ENCODE measurements around the gene FARS2. TPM values are rescaled to one million over a fixed set of nuclear protein-coding genes. Genes with fewer than 3 reads are reported as not detected.

The FARS2 gene
- total RNA-seq, 1 donor from 2014 or later = 21.9 TPM

- no peak for DNase-seq (ENCODE audit: extremely low spot score, unreplicated experiment)
- Mint-ChIP-seq H3K4me3 (no peak overlapping the region), H3K27ac (no peak overlapping the region), H3K27me3 (no peaks in the 10 kb centered on the region), H3K36me3 (no peaks in the 10 kb centered on the region), H3K9me3 (no peaks in the 10 kb centered on the region), H3K4me1 (ENCODE audit: unreplicated experiment) (no peaks in the 10 kb centered on the region)
- TF ChIP-seq CTCF (conservative IDR thresholded peaks at IDR 0.05) = no peak
Observed at GRCh38 chr6:5537132-5537531, 275.8 kb downstream of the FARS2 start.

GRCh38 chr6:5537967-5538366 is 276.7 kb downstream of the FARS2 start:
- no peak for DNase-seq (ENCODE audit: extremely low spot score, unreplicated experiment)
- no peak overlapping the region for H3K4me3 Mint-ChIP-seq
- no peaks in the 10 kb centered on the region for H3K9me3 Mint-ChIP-seq
- no peaks in the 10 kb centered on the region for H3K36me3 Mint-ChIP-seq
- no peak overlapping the region for H3K27ac Mint-ChIP-seq
- TF ChIP-seq CTCF (conservative IDR thresholded peaks at IDR 0.05) = no peak
- H3K27me3 Mint-ChIP-seq = no peaks in the 10 kb centered on the region
- H3K4me1 Mint-ChIP-seq (ENCODE audit: unreplicated experiment) = no peaks in the 10 kb centered on the region

- Mint-ChIP-seq H3K4me1 (ENCODE audit: unreplicated experiment) (no peaks in the 10 kb centered on the region), H3K4me3 (no peak overlapping the region), H3K9me3 (no peaks in the 10 kb centered on the region), H3K27ac (no peak overlapping the region), H3K27me3 (no peaks in the 10 kb centered on the region), H3K36me3 (peaks cover 7% of the 10 kb centered on the region)
- no peak for TF ChIP-seq CTCF (conservative IDR thresholded peaks at IDR 0.05)
- DNase-seq (ENCODE audit: extremely low spot score, unreplicated experiment) = no peak
Observed at GRCh38 chr6:5540370-5540769, 279.1 kb downstream of the FARS2 start.

GRCh38 chr6:5541025-5541424 is 279.7 kb downstream of the FARS2 start:
- Mint-ChIP-seq H3K27me3 (no peaks in the 10 kb centered on the region), H3K4me3 (no peak overlapping the region), H3K36me3 (peaks cover 7% of the 10 kb centered on the region), H3K4me1 (ENCODE audit: unreplicated experiment) (no peaks in the 10 kb centered on the region), H3K27ac (no peak overlapping the region), H3K9me3 (no peaks in the 10 kb centered on the region)
- DNase-seq (ENCODE audit: extremely low spot score, unreplicated experiment) = no peak
- TF ChIP-seq CTCF (conservative IDR thresholded peaks at IDR 0.05) = no peak

- Mint-ChIP-seq H3K36me3 (peaks cover 11% of the 10 kb centered on the region), H3K27me3 (no peaks in the 10 kb centered on the region), H3K4me3 (no peak overlapping the region), H3K9me3 (no peaks in the 10 kb centered on the region), H3K4me1 (ENCODE audit: unreplicated experiment) (no peaks in the 10 kb centered on the region), H3K27ac (no peak overlapping the region)
- TF ChIP-seq CTCF (conservative IDR thresholded peaks at IDR 0.05) = no peak
- DNase-seq (ENCODE audit: extremely low spot score, unreplicated experiment) = no peak
Observed at GRCh38 chr6:5541751-5542432, 280.6 kb downstream of the FARS2 start.
